WI38 (cell line): ENCODE results near the gene PPAN.

Experiments
- H3K4me3 ChIP-seq: 2 replicates; pipeline ENCODE4 v1.5.1; 2011; ENCODE audit warnings: low read depth, mild to moderate bottlenecking, control low read depth, low read length
- CTCF ChIP-seq: IDR thresholded peaks from 2 replicates; pipeline ENCODE4 v1.5.1; 2012; ENCODE audit warnings: low read depth, mild to moderate bottlenecking, control low read depth, low read length

Gene PPAN, protein sequence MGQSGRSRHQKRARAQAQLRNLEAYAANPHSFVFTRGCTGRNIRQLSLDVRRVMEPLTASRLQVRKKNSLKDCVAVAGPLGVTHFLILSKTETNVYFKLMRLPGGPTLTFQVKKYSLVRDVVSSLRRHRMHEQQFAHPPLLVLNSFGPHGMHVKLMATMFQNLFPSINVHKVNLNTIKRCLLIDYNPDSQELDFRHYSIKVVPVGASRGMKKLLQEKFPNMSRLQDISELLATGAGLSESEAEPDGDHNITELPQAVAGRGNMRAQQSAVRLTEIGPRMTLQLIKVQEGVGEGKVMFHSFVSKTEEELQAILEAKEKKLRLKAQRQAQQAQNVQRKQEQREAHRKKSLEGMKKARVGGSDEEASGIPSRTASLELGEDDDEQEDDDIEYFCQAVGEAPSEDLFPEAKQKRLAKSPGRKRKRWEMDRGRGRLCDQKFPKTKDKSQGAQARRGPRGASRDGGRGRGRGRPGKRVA

DNA sequence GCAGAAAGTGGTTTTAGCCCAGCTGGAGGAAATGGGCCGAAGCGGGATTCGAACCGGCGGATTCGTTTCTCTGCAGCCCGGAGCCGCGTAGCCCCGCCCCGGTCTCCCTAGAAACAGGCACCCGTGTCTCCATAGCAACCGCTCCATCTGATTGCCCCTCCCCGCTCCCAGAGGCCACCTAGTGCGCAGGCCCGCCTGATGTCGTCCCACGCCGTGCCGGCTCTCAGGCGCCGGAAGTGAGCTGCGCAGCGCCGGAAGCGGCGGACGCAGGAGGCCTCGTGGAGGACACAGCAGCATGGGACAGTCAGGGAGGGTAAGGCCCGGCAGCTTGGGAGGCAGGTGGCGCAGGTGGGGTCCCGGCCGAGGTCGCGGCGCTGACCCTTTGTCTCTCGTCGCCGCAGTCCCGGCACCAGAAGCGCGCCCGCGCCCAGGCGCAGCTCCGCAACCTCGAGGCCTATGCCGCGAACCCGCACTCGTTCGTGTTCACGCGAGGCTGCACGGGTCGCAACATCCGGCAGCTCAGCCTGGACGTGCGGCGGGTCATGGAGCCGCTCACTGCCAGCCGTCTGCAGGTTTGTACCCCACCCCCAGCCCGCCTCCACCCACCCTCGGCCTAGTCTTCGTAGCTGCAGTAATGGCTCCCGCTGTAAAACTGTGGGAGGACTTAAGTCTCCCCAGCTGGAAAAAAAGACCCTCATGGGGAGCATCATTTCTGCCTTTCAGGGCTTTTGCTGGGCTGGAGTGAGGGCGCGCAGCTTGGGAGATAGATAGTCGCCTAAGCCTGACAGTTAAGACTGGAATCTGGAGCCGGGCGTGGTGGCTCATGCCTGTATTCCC is at the start of gene PPAN:
Gene PPAN, plus strand, starts transcription at position 263 of the 837 bp plus-strand sequence. Its CDS starts 33 bp downstream, at position 296.
- no peak for TF ChIP-seq CTCF
- peak within 1 kb of the TSS; percentile 81 for H3K4me3 ChIP-seq

- TF ChIP-seq CTCF = no peak
- H3K4me3 ChIP-seq = no peak overlapping the region
Measured at GRCh38 chr19:10061717-10062310, 44.3 kb upstream of the PPAN start.

DNA sequence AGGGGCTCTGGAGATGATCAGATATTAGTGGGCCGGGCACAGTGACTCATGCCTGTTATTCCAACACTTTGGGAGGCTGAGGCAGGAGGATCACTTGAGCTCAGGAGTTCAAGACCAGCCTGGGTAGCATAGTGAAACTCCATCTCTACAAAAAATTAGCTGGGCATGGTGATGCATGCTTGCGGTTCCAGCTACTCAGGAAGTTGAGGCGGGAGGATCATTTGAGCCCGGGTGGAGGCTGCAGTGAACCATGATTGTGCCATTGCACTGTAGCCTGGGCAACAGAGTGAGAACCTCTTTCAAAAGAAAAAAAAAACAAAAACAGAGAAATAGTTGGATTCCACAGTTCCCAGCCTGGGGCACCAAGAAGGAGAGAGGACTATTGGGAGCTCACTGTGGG is 38.0 kb upstream of the PPAN start:
- TF ChIP-seq CTCF = no peak
- no peak overlapping the region for H3K4me3 ChIP-seq

GRCh38 chr19:10069046-10069445 is 37.1 kb upstream of the PPAN start:
- H3K4me3 ChIP-seq = no peak overlapping the region

GRCh38 chr19:10070730-10071446 is 35.3 kb upstream of the PPAN start:
- TF ChIP-seq CTCF = no peak
- H3K4me3 ChIP-seq = no peak overlapping the region

More at GRCh38 chr19:10069046-10069445, 37.1 kb upstream of the PPAN start:
- TF ChIP-seq CTCF = no peak

- H3K4me3 ChIP-seq = no peak overlapping the region
- 0 out of 2 replicates have a peak, but pooled peaks have one; percentile 26 for TF ChIP-seq CTCF
Measured at GRCh38 chr19:10074153-10074552, 32.0 kb upstream of the PPAN start.
